GM21619 (cell line): ENCODE data around the gene MORC2.

ENCODE experiments used
- ATAC-seq: cut with Tn5 transposase; IDR thresholded peaks from one replicate; pipeline ENCODE4 v1.9.1; 2021; ENCODE audit not compliant: unreplicated experiment

The MORC2 gene

DNA sequence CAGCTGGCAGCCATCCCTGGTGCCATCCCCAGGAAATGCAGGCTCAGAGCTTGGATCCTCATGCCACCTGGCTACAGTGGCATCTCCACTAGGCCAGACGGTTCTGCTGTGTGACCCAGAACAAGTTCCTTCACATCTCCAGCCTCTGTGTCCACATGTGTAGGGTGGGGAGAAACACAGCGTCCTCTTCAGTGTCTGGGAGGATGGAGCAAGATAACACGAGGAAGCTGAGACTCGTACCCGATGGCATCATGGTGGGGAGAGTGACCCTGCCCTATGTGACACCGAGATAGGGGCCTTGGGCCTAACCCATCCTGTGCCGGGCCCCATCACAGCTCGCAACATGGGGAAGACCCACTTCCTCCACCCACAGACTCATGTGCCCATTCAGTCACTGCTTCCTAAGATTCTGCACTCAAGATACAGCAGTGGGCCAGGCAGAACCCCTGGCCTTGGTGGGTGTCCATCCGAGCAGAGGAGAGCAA lies 78.5 kb downstream of the MORC2 start:
- ATAC-seq, result no peak

DNA sequence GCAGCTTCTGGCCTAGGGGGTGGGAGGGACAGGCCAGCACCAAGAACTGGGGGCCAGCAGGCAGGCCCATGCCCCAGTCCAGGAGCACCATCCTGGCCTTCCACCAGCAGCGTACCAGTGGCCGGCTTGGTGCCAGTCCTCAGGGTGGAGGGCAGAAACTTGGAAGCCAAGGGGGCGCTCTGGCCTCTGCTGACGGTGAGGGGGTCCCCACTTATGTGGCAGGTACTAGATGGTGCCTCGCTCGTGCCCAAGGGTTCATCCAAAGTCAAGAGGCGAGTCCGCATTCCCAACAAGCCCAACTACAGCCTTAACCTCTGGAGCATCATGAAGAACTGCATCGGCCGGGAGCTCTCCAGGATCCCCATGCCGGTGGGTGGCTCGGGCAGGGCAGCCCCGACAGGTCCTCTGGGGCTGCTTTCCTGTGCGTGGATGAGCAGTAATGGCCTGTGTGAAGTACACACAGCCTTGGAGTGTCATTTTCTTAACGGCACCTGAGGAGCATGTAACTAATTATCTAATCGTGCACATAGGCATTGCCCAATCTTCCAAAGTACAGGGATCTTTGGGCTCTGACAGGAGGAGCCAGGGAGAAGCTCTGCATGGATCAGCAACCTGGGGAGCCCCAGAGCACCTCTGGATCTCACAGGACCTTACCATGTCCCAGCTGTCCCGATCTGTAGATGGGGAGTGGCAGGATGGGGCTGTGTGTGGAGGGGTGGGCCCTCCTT lies 79.1 kb downstream of the MORC2 start:
- ATAC-seq, result no peak

DNA sequence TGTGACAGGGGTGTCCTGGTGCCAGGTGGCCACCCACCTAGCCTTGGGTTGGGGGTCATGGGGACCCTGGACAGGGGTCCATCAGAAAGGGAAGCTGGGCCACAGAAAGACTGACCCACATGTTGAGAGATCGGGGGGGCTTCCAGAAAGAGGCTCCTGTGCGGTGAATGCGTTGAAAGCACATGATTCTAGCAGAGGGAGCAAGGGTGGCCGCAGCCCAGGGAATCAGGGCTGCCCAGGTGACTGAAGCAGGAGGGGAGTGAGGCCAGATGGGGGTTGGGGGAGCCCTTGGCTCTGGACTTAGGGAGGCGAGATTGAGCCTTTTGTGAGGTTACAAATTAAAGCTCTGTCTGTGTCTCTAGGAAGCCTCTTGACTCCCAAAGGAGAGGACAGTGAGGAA lies 80.7 kb downstream of the MORC2 start:
- no peak for ATAC-seq

DNA sequence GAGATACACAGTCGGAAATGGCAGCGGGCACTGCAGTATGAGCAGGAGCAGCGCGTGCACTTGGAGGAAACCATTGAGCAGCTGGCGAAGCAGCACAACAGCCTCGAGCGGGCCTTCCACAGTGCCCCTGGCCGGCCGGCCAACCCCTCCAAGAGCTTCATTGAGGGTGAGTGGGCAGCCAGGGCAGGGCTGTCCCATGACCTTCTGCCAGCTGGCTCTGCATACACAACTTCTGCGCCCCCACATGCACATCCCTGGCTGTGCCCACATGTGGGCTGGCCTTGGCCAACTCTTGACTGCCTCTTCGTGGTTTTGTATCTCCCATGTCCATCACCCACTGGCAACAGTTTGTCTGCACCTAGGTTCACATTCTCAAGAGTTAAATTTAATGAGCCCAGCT lies 81.1 kb downstream of the MORC2 start:
- ATAC-seq, result no peak

DNA sequence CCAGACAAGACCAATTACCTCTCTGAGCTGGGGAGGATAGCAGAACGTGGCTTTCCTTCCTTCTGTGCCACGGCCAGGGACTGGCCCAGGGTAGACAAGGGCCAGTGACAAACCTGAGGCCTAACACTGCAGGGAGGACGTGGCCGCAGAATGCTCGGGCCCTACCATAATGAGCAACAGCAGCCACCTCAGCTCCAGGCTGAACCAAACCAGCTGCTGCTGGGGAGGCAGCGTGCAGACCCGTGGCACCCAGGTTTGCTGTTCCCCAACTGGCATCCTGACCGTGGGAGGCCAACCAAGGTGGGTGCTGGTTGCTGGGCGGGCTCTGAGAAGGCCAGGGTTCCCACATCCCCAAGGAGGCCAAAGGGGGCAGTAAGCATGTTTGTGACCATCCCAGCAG lies 83.0 kb downstream of the MORC2 start:
- ATAC-seq, result no peak

DNA sequence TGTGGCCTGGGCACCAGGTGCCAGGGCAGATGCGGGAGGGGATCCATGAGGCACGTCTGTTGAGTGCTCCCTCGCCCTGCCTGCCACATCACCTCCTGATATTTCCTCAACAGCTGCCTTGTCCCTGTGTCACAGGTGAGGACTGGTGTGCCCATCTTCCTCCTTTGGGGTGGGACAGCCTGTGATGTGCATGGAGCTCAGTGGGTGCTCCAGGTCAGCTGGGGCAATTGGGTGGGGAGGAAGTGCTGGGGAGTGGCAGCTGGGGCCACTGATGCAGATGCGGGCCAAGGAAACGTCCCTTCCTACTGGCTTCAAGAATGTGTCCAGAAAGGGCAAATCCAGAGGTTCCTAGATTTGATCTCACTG lies 83.6 kb downstream of the MORC2 start:
- no peak for ATAC-seq

DNA sequence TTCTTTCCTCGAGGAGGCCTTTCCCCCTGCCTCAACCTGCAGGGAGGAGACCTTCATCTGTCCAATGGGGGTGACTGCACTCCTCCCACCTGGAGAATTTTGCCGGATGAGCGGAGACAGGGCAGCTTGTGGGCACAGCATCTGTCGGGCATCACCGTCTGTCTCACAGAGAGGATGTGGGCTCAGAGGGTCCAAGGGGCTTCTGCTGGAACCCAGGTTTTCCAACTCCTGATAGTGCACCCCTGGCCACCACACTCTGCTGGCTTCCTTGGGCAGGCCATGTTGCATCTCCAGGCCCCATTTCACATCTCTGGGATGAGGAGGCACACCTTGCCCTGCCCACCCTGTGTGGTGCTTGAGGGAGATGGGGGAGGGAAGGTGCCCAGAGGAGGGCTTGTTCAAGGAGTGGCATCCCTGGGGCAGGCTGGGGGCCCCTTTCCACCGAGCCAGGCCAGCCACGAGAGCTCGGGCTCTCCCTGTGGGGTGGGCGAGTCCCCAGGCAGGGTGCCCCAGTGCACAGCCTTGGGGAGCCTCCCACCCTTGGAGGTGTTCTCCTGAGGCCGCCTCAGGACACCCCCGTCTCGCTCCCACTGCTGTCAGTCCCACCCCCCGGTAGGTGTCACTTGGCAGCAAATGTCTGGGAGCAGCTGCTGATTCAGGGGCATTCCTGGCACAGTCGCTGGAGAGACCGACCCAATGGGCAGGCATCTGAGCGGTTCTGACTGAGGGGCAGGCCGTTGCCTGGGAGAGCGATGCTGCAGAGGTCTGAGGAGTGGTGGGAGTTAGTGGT lies 84.2 kb downstream of the MORC2 start:
- no peak for ATAC-seq

DNA sequence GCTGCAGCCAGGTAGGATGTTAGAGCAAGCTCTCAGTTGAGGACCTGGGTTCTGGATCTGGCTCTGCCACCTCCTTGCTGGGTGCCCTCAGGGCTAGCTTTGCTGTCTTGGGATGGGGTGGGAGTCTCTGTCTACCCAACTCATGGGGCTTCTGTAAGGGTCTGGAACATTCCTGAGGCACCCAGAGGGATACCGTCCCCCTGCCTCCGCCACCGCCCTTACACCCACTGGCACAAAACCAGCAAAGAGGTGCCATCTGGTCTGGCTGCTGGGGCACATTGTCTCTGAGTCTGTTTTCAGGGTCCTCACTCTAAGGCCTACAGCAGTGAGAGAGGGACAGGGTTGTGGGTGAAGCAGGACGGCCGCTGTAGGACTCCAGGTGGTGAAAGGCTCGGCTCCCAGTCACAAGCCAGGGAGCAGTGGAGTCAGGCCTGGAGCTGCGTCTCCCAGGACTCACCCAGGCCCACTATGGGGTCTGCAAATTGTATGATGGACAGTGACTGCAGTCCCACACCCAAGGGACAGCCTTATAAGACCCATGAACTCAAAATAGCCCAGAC lies 84.9 kb downstream of the MORC2 start:
- no peak for ATAC-seq

DNA sequence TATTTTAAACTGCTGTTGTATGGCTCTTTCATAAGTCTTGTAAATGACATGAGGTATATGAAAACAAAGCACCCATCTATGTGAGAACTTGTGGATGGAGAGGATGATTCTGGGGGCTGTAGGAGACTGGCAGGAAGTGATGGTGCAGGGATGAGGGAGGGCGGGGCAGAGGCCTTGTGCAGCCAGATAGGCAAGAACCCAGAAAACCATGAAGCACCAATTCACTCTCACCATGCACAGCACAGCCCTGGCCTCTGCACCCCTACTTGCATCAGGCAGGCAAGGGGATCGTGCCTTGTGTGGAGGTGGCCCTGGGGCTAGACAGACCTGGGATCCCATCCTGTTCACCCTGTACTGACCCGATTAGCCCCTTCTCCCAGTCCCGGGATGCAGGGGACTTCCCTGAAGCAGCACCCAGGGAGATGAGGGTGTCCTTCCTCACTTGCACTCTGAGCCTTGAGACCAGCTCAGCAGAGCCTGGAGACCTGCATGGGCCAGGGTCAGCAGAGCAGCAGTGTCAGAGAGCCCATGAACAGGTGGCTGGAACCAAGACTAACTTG lies 85.5 kb downstream of the MORC2 start:
- ATAC-seq, result no peak

DNA sequence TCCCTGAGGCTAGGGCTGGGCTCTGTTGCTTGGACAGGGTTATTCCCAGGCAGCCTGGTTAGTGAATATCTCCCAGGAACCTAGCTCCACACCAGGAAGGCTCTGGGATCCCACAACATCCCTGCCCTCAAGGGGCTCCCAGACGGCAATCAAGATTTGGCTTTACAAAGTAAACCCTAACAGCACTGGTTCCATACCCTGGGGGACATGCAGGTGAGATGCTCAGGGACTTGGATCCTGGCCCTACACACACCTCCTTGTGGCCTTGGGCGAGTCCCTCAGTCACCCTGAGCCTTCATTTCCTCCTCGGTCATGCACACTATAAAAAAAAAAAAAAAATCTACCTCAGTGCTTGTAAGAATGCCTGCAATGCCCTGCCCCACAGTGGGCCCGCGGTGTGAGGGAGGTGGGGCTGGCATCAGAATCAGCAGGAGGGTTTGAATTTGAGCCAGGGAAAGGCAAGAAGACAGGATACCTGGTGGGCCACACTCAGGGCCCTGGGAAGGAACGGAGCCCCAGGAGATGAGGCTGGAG lies 86.3 kb downstream of the MORC2 start:
- ATAC-seq, result no peak

DNA sequence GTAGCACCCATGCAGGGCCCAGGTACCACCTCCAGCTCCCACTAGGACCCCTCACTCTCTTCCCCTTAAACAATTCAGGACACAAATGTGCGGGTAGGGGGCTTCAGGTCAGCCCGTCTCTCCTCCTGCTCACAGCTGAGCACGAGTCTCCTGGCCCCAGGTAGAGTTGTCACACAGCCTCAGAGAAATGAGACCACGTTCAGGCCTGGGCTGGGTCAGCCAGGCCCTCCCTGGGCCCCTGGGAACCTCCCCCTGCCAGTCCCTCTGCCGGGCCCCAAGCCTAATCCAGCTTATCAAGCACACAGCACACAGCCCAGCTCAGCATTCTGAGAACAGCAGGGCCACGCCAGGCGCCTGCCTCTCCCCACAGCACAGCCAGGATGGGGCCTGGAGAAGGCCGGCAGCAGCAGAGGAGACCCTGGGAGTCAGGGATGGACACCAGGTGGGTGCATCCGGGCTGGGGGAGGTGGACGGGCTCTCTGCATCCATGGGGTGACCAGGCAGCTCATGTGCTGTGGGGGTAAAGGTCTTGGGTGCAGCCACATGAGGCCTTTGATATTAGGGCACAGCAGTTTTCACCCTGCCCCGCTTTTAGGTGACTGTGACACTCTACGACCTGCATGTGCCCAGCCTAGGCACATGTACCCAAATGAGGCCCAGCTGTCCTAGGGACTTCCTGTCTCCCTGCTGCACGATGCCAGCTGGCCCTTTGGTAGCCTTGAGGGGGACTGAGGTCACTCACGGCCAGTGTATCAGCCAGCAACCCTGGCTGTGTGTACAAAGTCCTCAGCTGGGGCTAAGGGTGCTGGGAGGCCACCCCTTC lies 87.0 kb downstream of the MORC2 start:
- ATAC-seq, result no peak

DNA sequence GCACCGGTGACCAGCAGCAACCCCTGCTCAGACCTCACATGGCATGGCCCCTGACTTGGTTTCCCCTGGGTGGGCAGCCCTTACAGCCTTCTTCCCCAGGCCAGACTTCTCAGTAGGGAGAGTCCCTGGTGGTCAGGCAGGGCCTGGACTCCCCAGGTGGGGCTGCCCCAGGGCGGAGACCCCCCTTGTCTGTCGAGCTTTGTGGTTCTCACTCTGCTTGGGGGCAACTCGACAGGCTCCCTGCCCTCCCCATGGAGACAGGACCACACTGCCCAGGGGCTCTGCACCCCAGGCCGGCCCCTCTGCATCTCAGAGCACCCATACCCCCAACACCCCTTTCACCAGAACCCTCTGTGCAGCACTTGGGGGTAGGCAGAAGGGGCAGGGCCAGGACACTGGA lies 87.7 kb downstream of the MORC2 start:
- ATAC-seq, result no peak

DNA sequence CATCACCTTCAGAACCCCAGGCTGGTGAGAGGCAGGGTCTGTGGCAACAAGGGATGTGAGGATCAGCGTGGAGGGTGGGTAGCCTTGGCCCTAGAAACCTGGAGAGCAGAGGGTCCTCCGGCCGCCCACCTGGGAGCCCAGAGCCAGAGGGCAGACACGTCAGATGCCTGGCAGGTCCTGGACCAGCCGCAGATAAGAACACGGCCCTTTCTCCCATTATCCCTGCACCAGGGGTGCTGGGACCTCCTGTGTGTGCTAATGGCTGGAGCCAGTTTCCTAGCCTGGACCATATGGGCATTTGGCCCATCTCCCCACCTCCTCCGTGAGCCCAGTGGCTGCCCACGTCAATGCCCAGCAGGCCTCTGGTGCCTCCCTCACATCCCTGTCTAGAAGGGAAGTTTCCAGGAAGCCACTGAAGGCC lies 88.4 kb downstream of the MORC2 start:
- ATAC-seq, result no peak

DNA sequence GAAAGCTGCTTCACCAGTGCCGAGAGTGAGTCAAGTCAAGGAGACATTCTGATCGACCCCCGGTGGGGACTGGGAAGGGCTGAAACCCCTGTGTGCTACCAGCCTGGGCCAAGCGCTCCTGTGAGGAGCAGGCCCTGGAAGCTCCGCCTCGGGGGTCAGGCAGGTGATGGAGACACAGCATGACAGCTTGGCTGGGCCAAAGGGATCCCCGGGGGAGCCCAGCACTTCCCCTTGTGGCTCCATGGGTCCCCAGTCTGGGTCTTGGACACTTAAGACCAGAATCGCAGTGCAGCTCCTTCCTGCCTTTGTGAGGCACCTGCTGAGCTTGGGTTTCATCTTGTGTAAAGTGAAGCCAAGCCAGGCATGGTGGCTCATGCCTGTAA lies 89.2 kb downstream of the MORC2 start:
- no peak for ATAC-seq

DNA sequence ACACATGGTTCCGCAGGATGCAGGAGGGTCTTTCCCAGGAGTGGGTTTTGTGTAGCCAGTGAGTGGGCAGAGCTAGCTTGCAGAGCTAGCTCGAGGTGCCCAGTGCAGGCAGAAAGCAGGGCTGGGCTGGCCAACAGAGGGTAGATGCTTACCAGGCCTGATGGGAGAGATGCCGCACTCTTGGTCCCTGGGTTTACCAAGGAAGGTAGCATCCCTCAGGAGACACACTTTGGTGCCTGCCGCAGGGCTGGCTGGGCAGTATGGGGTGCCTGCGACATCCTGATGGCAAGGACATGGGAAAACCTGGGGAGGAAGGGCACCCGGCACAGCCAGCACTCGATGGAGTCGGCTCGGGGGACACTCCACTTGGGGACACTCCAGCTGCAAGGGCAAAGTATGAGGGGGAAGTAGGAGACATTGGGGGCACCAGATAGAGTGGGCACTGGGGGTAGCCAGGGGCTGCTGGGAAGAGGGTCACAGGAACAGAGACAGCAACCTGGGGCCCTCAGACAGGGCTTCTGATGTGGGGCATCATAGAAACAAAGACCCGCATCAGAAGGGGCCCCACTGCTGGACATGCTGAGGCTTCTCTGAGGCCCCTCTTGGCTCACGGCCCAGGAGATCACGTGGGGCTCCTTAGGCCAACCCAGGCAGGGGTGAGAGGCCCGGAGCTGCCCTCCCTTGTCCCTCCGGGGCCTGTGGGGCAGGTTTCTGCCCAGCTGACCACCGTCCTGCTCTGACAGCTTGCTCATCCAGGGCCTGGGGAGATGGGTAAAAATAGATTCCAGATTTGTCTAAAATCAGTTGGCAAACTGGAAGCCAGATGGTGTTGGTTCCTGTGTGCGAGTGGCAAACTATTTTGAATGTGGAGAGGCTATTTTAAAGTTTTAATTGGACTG lies 89.8 kb downstream of the MORC2 start:
- ATAC-seq, result no peak

DNA sequence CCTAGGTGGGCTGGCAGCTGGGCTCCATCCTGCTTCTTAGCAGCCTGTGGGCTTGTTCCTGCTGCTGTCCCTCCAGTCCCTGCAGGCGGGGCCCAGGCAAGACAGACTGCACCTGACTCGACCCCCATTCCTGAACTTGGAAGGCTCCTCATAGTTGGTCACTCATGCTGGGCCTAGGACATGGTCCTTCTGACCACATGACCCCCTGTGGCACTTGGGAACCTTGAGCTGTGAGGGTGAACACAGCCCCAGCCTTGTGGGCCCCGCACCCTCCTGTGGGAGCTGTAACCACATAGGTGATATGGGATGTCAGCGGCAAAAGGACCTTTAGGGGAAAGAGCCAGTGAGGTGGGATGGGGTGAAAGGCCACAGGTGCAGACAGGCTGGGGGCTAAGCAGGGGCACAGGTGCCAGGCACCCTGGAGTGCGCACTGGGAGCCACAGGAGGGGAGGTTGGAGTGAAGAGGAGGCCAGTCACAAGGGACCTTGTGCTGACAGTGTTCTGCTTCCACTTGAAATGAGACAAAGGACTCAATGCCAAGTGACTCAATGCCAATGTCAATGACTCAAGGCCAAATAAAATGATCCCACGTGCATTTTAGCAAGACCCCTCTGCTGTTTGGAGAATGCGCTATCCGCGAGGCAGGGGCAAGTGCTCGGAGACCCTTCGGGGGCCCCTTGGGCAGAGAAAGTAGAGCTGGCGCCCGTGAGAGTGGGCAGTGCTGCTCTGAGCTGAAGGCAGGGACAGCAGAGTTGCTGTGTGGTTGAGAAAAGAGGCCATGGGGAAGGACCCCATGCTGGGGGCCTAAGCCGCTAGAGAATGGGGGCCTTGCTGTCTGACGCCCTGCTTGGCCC lies 90.7 kb downstream of the MORC2 start:
- ATAC-seq, result no peak

DNA sequence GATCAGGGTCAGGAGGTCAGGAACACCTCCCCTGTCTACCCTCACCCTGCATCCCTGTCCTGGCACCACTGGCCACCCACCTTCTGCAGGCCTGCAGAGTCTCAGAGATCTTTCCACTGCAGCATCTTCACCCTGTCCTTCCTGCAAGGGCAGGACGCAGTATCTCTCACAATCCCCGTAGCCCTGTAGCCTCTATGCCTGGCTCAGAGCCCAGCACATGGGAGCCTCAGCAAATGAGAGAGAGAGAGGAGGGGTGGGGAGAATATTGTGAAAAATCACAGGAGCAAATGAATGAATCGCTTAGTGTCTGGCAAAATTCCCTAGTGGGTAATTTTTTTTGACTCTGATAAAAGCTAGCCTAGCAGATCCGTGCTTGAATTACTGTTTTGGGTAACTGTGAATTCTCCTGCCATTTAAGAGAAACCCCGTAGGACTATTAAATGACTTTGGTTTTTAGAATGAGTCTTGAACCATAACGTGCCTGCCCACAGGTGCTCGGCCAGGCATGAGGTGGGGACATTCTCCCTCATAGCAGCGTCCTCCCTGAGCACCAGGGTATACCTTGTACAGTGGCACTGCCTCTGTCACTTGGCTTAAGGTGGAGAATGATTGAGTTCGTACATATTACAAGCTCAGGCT lies 91.5 kb downstream of the MORC2 start:
- no peak for ATAC-seq

DNA sequence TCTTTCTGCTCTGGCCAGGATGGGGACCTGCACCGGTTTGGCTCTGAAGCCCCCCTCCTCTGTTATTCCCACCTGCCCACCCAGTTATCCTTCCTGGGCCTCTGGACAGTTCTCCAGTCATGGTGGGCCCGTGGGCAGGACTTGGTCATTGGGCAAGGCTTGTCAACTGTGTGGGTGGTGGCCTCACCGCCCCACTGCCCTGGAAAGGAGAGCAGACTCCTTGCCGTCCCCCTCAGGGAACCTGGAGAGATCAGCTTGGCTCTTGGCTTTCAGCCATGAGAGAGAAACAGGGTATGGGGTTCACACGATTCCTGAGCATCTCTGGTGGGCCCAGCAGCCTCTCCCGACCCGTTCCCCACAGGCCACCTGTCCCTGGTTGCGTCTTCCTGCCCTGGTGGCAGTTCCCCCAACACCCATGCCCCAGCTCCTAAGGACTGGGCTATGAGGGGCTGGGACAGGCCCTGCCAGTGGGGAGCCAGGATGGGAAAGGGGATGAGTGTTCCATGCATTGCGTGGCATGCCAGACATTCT lies 92.3 kb downstream of the MORC2 start:
- no peak for ATAC-seq
